ENCODE measurements around the gene THRAP3. TPM values are rescaled to one million over a fixed set of nuclear protein-coding genes. Genes with fewer than 3 reads are reported as not detected.

Gene THRAP3
- total and polyA plus RNA-seq, 9 of the 15 experiments (the other 6 are each of a cell fraction or from before 2014, with no cell fraction given): 66.2 to 135 (median 113) TPM

GRCh38 chr1:36223996-36224536, at the start of gene THRAP3 (continued):
- TF ChIP-seq SNAPC5 (CRISPR knock-in tag; IDR thresholded peaks at IDR 0.05) (no peak), ETS1 (conservative IDR thresholded peaks at IDR 0.05; ENCODE audit: control insufficient read depth, low read depth, low read length) (peak; percentile 97), SREBF1 (IDR thresholded peaks at IDR 0.05; ENCODE audit: borderline replicate concordance, low read depth, low read length) (peak; percentile 75; the same call in 1 of the 2 replicates), POLR2A (conservative IDR thresholded peaks at IDR 0.05) (peak; percentile 96), NEUROD1 (IDR thresholded peaks at IDR 0.05; ENCODE audit: borderline replicate concordance, low read depth, low read length, partially characterized antibody) (peak; percentile 85), XRCC3 (IDR thresholded peaks at IDR 0.05) (no peak), TBL1XR1 (IDR thresholded peaks at IDR 0.05; ENCODE audit: low read length in 2 of 2) (peak; percentile 22 to 82; a peak in 3 of 4 replicates), ATF2 (CRISPR knock-in tag; IDR thresholded peaks at IDR 0.05) (no peak), CLOCK (CRISPR knock-in tag; IDR thresholded peaks at IDR 0.05; ENCODE audit: borderline replicate concordance) (no peak), ZNF316 (IDR thresholded peaks at IDR 0.05) (no peak), STAT5A (IDR thresholded peaks at IDR 0.05; ENCODE audit: borderline replicate concordance, low read length) (no peak), HIVEP1 (CRISPR knock-in tag; IDR thresholded peaks at IDR 0.05) (no peak), NFATC3 (IDR thresholded peaks at IDR 0.05) (no peak), PCBP2 (IDR thresholded peaks at IDR 0.05; ENCODE audit: low read depth, low read length, poor library complexity, severe bottlenecking) (no peak), RB1 (IDR thresholded peaks at IDR 0.05; ENCODE audit: low read depth) (peak; percentile 66), ATF6 (CRISPR knock-in tag; IDR thresholded peaks at IDR 0.05) (peak; percentile 34; the same call in 1 of the 2 replicates), FOXJ2 (tag; IDR thresholded peaks at IDR 0.05) (peak; percentile 89), POU5F1 (IDR thresholded peaks at IDR 0.05; ENCODE audit: borderline replicate concordance, low read depth, low read length, partially characterized antibody) (peak; percentile 28), ZNF232 (CRISPR knock-in tag; IDR thresholded peaks at IDR 0.05) (no peak), YY1 (IDR thresholded peaks at IDR 0.05; ENCODE audit: borderline replicate concordance in 1 of 3, control insufficient read depth in 1 of 3, extremely low read depth in 1 of 3, insufficient read depth in 3 of 3, insufficient read length in 1 of 3, insufficient replicate concordance in 2 of 3, low read depth in 1 of 3, low read length in 2 of 3) (peak; percentile 75 to 94 (median 91))

All from K562 (cell line).